Activated CD4-positive, alpha-beta T cell treated with anti-CD3 and anti-CD28 coated beads, Interleukin-2, amount 10 ng/mL, durations not matched to agents 24 days and 14 days (primary cell): ENCODE data around the gene PRKCE. TPM values are rescaled to one million over a fixed set of nuclear protein-coding genes. Genes with fewer than 3 reads are reported as not detected.
A peak's percentile ranks its signal among the peaks of the same experiment; 100 is the strongest.

ENCODE experiments used
- DNase-seq: peaks from one replicate; pipeline ENCODE4 v3.0.0; 2022
- H3K27ac Mint-ChIP-seq: one replicate; pipeline ENCODE4 v1.8.0; 2022; ENCODE audit warnings: mild to moderate bottlenecking, mixed read lengths
- H3K27me3 Mint-ChIP-seq: one replicate; pipeline ENCODE4 v1.8.0; 2022; ENCODE audit warnings: mixed read lengths
- H3K36me3 Mint-ChIP-seq: one replicate; pipeline ENCODE4 v1.8.0; 2022; ENCODE audit warnings: low read depth, mild to moderate bottlenecking, mixed read lengths
- H3K4me1 Mint-ChIP-seq: one replicate; pipeline ENCODE4 v1.8.0; 2021; ENCODE audit warnings: mixed read lengths
- H3K4me3 Mint-ChIP-seq: one replicate; pipeline ENCODE4 v1.8.0; 2022; ENCODE audit warnings: mild to moderate bottlenecking, moderate library complexity, mixed read lengths
- H3K9me3 Mint-ChIP-seq: one replicate; pipeline ENCODE4 v1.8.0; 2021; ENCODE audit warnings: mixed read lengths
- intact Hi-C: fragments of 100-400 bp; cut with micrococcal nuclease; formaldehyde crosslinking; loops from one replicate; pipeline ENCODE4 v1.15.1; 2023
- total RNA-seq: library from RNA; stranded (reverse); gene quantifications from 2 replicates; pipeline ENCODE4 v1.2.3, GENCODE V29; 2022

The PRKCE gene
- total RNA-seq, 1 donor from 2014 or later: 13.5 TPM

GRCh38 chr2:46073540-46074046, 422.1 kb downstream of the PRKCE start:
- DNase-seq: no peak
- no peak overlapping the region for H3K4me3 Mint-ChIP-seq
- peaks cover 12% of the 10 kb centered on the region for H3K4me1 Mint-ChIP-seq
- intact Hi-C loops: no loop called here
- no peak overlapping the region for H3K27ac Mint-ChIP-seq
- peaks cover 2% of the 10 kb centered on the region for H3K36me3 Mint-ChIP-seq
- H3K27me3 Mint-ChIP-seq: no peaks in the 10 kb centered on the region
- no peaks in the 10 kb centered on the region for H3K9me3 Mint-ChIP-seq

GRCh38 chr2:46074501-46074900, 423.0 kb downstream of the PRKCE start:
- H3K9me3 Mint-ChIP-seq: no peaks in the 10 kb centered on the region
- no peak overlapping the region for H3K4me3 Mint-ChIP-seq
- H3K27me3 Mint-ChIP-seq: no peaks in the 10 kb centered on the region
- H3K27ac Mint-ChIP-seq: no peak overlapping the region
- intact Hi-C loops: no loop called here
- H3K36me3 Mint-ChIP-seq: peaks cover 2% of the 10 kb centered on the region
- peaks cover 13% of the 10 kb centered on the region for H3K4me1 Mint-ChIP-seq
- no peak for DNase-seq

GRCh38 chr2:46075848-46076247, 424.4 kb downstream of the PRKCE start:
- H3K4me1 Mint-ChIP-seq: peaks cover 13% of the 10 kb centered on the region
- no peaks in the 10 kb centered on the region for H3K9me3 Mint-ChIP-seq
- H3K4me3 Mint-ChIP-seq: no peak overlapping the region
- DNase-seq: no peak
- peaks cover 2% of the 10 kb centered on the region for H3K36me3 Mint-ChIP-seq
- no peak overlapping the region for H3K27ac Mint-ChIP-seq
- intact Hi-C loops: no loop called here
- no peaks in the 10 kb centered on the region for H3K27me3 Mint-ChIP-seq

- Mint-ChIP-seq H3K9me3 (no peaks in the 10 kb centered on the region), H3K36me3 (peaks cover 2% of the 10 kb centered on the region), H3K27ac (no peak overlapping the region), H3K4me3 (no peak overlapping the region), H3K27me3 (no peaks in the 10 kb centered on the region), H3K4me1 (peaks cover 13% of the 10 kb centered on the region)
- no peak for DNase-seq
- intact Hi-C loops: no loop called here
These were observed 424.8 kb downstream of the PRKCE start for GRCh38 chr2:46076251-46076650.

- no peak overlapping the region for H3K4me3 Mint-ChIP-seq
- no peak for DNase-seq
- peaks cover 13% of the 10 kb centered on the region for H3K4me1 Mint-ChIP-seq
- H3K36me3 Mint-ChIP-seq: peaks cover 2% of the 10 kb centered on the region
- no peaks in the 10 kb centered on the region for H3K9me3 Mint-ChIP-seq
- H3K27me3 Mint-ChIP-seq: no peaks in the 10 kb centered on the region
- H3K27ac Mint-ChIP-seq: no peak overlapping the region
- intact Hi-C loops: no loop called here
These were observed 425.4 kb downstream of the PRKCE start for GRCh38 chr2:46076875-46077274.

- H3K4me1 Mint-ChIP-seq: peaks cover 19% of the 10 kb centered on the region
- no peak overlapping the region for H3K4me3 Mint-ChIP-seq
- no peaks in the 10 kb centered on the region for H3K9me3 Mint-ChIP-seq
- DNase-seq: no peak
- H3K27me3 Mint-ChIP-seq: no peaks in the 10 kb centered on the region
- intact Hi-C loops: no loop called here
- no peak overlapping the region for H3K27ac Mint-ChIP-seq
- H3K36me3 Mint-ChIP-seq: peaks cover 2% of the 10 kb centered on the region
These were observed 426.1 kb downstream of the PRKCE start for GRCh38 chr2:46077522-46078107.

- Mint-ChIP-seq H3K36me3 (peaks cover 2% of the 10 kb centered on the region), H3K4me1 (peaks cover 10% of the 10 kb centered on the region), H3K9me3 (no peaks in the 10 kb centered on the region), H3K27me3 (no peaks in the 10 kb centered on the region), H3K4me3 (no peak overlapping the region), H3K27ac (peak overlapping the region; percentile 4)
- intact Hi-C loops: no loop called here
- DNase-seq: no peak
These were observed 428.6 kb downstream of the PRKCE start for GRCh38 chr2:46079985-46080560.

GRCh38 chr2:46082531-46083485, 431.3 kb downstream of the PRKCE start:
- DNase-seq: no peak
- Mint-ChIP-seq H3K27me3 (no peaks in the 10 kb centered on the region), H3K4me1 (peaks cover 12% of the 10 kb centered on the region), H3K27ac (no peak overlapping the region), H3K4me3 (no peak overlapping the region), H3K36me3 (peaks cover 10% of the 10 kb centered on the region), H3K9me3 (no peaks in the 10 kb centered on the region)
- intact Hi-C loops: no loop called here

- no peak for DNase-seq
- Mint-ChIP-seq H3K4me1 (peaks cover 9% of the 10 kb centered on the region), H3K27me3 (no peaks in the 10 kb centered on the region), H3K36me3 (peaks cover 16% of the 10 kb centered on the region), H3K9me3 (no peaks in the 10 kb centered on the region), H3K4me3 (no peak overlapping the region), H3K27ac (no peak overlapping the region)
- intact Hi-C loops: no loop called here
These were observed 435.1 kb downstream of the PRKCE start for GRCh38 chr2:46086578-46087070.

GRCh38 chr2:46087492-46087891, 436.0 kb downstream of the PRKCE start:
- peaks cover 16% of the 10 kb centered on the region for H3K36me3 Mint-ChIP-seq
- H3K9me3 Mint-ChIP-seq: no peaks in the 10 kb centered on the region
- H3K4me3 Mint-ChIP-seq: no peak overlapping the region
- no peak for DNase-seq
- H3K27ac Mint-ChIP-seq: no peak overlapping the region
- no peaks in the 10 kb centered on the region for H3K27me3 Mint-ChIP-seq
- intact Hi-C loops: no loop called here
- H3K4me1 Mint-ChIP-seq: peaks cover 8% of the 10 kb centered on the region

GRCh38 chr2:46091004-46091403, 439.5 kb downstream of the PRKCE start:
- DNase-seq: no peak
- H3K36me3 Mint-ChIP-seq: peaks cover 23% of the 10 kb centered on the region
- peaks cover 7% of the 10 kb centered on the region for H3K4me1 Mint-ChIP-seq
- no peak overlapping the region for H3K4me3 Mint-ChIP-seq
- peaks cover 12% of the 10 kb centered on the region for H3K9me3 Mint-ChIP-seq
- no peak overlapping the region for H3K27ac Mint-ChIP-seq
- no peaks in the 10 kb centered on the region for H3K27me3 Mint-ChIP-seq
- intact Hi-C loops: no loop called here

GRCh38 chr2:46091961-46092667, 440.6 kb downstream of the PRKCE start:
- Mint-ChIP-seq H3K27me3 (no peaks in the 10 kb centered on the region), H3K36me3 (peaks cover 18% of the 10 kb centered on the region), H3K9me3 (peaks cover 12% of the 10 kb centered on the region), H3K27ac (no peak overlapping the region), H3K4me3 (no peak overlapping the region), H3K4me1 (peaks cover 9% of the 10 kb centered on the region)
- no peak for DNase-seq
- intact Hi-C loops: no loop called here

- DNase-seq: no peak
- Mint-ChIP-seq H3K27me3 (no peaks in the 10 kb centered on the region), H3K9me3 (peaks cover 12% of the 10 kb centered on the region), H3K36me3 (peaks cover 9% of the 10 kb centered on the region), H3K27ac (no peak overlapping the region), H3K4me3 (no peak overlapping the region), H3K4me1 (peaks cover 23% of the 10 kb centered on the region)
- intact Hi-C loops: no loop called here
These were observed 443.2 kb downstream of the PRKCE start for GRCh38 chr2:46094689-46095088.
